ENCODE results near the gene CAMK2N2.

Gene CAMK2N2

DNA sequence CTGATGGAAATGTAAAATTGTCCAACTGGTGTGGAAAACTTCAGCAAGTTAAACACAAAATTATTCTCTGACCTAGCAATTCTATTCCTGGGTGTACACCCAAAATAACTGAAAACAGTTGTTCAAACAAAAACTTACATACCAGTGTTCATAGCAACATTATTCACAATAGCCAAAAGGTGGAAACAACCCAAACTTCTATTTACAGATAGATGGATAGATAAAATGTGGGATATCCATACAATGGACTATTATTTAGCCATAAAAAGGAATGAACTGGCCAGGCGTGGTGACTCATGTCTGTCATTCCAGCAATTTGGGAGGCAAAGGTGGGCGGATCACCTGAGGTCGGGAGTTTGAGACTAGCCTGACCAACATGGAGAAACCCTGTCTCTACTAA, 38.8 kb downstream of the CAMK2N2 start:
- DNase-seq (ENCODE audit: low read depth): no peak

GRCh38 chr3:184218814-184219213, 42.5 kb downstream of the CAMK2N2 start:
- no peak for DNase-seq (ENCODE audit: low read depth)

DNA sequence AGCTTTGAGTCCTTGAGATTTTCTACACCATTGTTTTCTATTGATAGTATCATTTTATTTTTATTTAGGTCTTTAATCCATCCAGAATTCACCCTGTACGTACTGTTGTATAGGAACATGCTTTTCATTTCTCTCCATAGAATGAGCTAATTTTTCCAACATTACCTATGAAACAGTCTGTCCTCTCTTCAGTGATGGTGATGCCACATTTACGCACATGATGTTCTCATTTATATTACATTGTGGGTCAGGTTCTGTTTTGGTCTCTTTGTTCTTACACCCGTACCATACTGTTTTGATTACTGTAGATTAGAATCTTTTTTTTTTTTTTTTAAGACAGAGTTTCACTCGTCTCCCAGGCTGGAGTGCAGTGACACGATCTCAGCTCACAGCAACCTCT, 49.6 kb downstream of the CAMK2N2 start:
- no peak for DNase-seq (ENCODE audit: low read depth)

DNA sequence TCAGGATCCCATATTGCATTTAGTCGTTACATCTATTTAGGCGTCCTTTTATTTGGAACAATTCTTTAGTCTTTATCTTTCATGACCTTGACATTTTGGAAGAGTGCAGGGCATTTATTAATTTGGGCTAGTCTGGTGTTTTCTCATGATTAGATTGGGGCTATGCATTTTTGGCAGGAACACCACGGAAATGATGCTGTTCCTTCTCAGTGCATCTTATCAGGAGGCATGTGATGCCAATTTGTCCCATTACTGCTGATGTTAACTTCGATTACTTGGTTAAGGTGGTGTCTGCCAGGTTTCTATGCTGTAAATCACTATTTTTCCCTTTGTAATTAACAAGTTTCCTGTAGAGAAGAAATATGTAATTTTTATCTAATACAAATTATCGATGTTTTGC, 50.1 kb downstream of the CAMK2N2 start:
- DNase-seq (ENCODE audit: low read depth): no peak
